Measurements from ENCODE around the gene TNFRSF11A. TPM values are rescaled to one million over a fixed set of nuclear protein-coding genes. Genes with fewer than 3 reads are reported as not detected.

Gene TNFRSF11A
- total RNA-seq, 2 donors from 2014 or later = 13.7 to 35.6 TPM

GRCh38 chr18:62340996-62341395 is 15.9 kb downstream of the TNFRSF11A start:
- Histone ChIP-seq H3K36me3 (ENCODE audit: control insufficient read depth, insufficient read depth, low read length) (no peaks in the 10 kb centered on the region), H3K4me1 (ENCODE audit: control insufficient read depth, insufficient read depth, low read length) (peaks cover 11% of the 10 kb centered on the region), H3K27ac (ENCODE audit: low read depth, low read length) (no peak overlapping the region), H3K9ac (ENCODE audit: extremely low read depth, low read length, poor library complexity, severe bottlenecking) (no peak overlapping the region), H3K4me3 (ENCODE audit: low read length) (no peak overlapping the region), H3K27me3 (ENCODE audit: control insufficient read depth, insufficient read depth, low read length, poor library complexity, severe bottlenecking) (no peaks in the 10 kb centered on the region), H3K9me3 (ENCODE audit: control insufficient read depth, low read length) (no peaks in the 10 kb centered on the region)
- H3K4me1 Mint-ChIP-seq = peaks cover 26% of the 10 kb centered on the region
- H3K36me3 Mint-ChIP-seq (ENCODE audit: low read depth) = no peaks in the 10 kb centered on the region
- no peaks in the 10 kb centered on the region for H3K27me3 Mint-ChIP-seq (ENCODE audit: insufficient read depth)
- DNase-seq = no peak
- WGBS, 2 experiments (ENCODE audit: insufficient coverage in 1 of 2, insufficient read length in 1 of 2) = 93 to 96% methylated on average over 9 of the region's 9 CpGs
- no peak overlapping the region for H3K27ac Mint-ChIP-seq
- no peaks in the 10 kb centered on the region for H3K9me3 Mint-ChIP-seq
- no peak for TF ChIP-seq CTCF (conservative IDR thresholded peaks at IDR 0.05)
- no peak overlapping the region for H3K4me3 Mint-ChIP-seq

GRCh38 chr18:62341473-62341872 is 16.4 kb downstream of the TNFRSF11A start:
- peaks cover 22% of the 10 kb centered on the region for H3K4me1 Mint-ChIP-seq
- H3K27me3 ChIP-seq (ENCODE audit: control insufficient read depth, insufficient read depth, low read length, poor library complexity, severe bottlenecking) = no peaks in the 10 kb centered on the region

GRCh38 chr18:62342884-62343283 is 17.8 kb downstream of the TNFRSF11A start:
- Mint-ChIP-seq H3K4me3 (no peak overlapping the region), H3K4me1 (peaks cover 24% of the 10 kb centered on the region), H3K27me3 (ENCODE audit: insufficient read depth) (no peaks in the 10 kb centered on the region), H3K9me3 (no peaks in the 10 kb centered on the region), H3K27ac (no peak overlapping the region), H3K36me3 (ENCODE audit: low read depth) (no peaks in the 10 kb centered on the region)
- no peak overlapping the region for H3K27ac ChIP-seq (ENCODE audit: low read depth, low read length)
- 95% methylated on average over 3 to 4 of the region's 4 CpGs for WGBS, 2 experiments (ENCODE audit: insufficient coverage in 1 of 2, insufficient read length in 1 of 2)
- H3K27me3 ChIP-seq (ENCODE audit: control insufficient read depth, insufficient read depth, low read length, poor library complexity, severe bottlenecking) = no peaks in the 10 kb centered on the region
- no peak for DNase-seq
- H3K9me3 ChIP-seq (ENCODE audit: control insufficient read depth, low read length) = no peaks in the 10 kb centered on the region
- peaks cover 7% of the 10 kb centered on the region for H3K4me1 ChIP-seq (ENCODE audit: control insufficient read depth, insufficient read depth, low read length)
- TF ChIP-seq CTCF (conservative IDR thresholded peaks at IDR 0.05) = no peak
- no peak overlapping the region for H3K4me3 ChIP-seq (ENCODE audit: low read length)
- H3K9ac ChIP-seq (ENCODE audit: extremely low read depth, low read length, poor library complexity, severe bottlenecking) = no peak overlapping the region
- H3K36me3 ChIP-seq (ENCODE audit: control insufficient read depth, insufficient read depth, low read length) = no peaks in the 10 kb centered on the region

More at GRCh38 chr18:62341473-62341872, 16.4 kb downstream of the TNFRSF11A start:
- DNase-seq = no peak
- 92 to 100% methylated on average over 1 to 3 of the region's 3 CpGs for WGBS, 2 experiments (ENCODE audit: insufficient coverage in 1 of 2, insufficient read length in 1 of 2)
- H3K4me3 ChIP-seq (ENCODE audit: low read length) = no peak overlapping the region
- H3K27ac Mint-ChIP-seq = no peak overlapping the region
- H3K27ac ChIP-seq (ENCODE audit: low read depth, low read length) = no peak overlapping the region
- H3K4me1 ChIP-seq (ENCODE audit: control insufficient read depth, insufficient read depth, low read length) = peaks cover 10% of the 10 kb centered on the region
- H3K36me3 ChIP-seq (ENCODE audit: control insufficient read depth, insufficient read depth, low read length) = no peaks in the 10 kb centered on the region
- H3K36me3 Mint-ChIP-seq (ENCODE audit: low read depth) = no peaks in the 10 kb centered on the region
- H3K9me3 ChIP-seq (ENCODE audit: control insufficient read depth, low read length) = no peaks in the 10 kb centered on the region
- no peak for TF ChIP-seq CTCF (conservative IDR thresholded peaks at IDR 0.05)
- H3K4me3 Mint-ChIP-seq = no peak overlapping the region
- H3K27me3 Mint-ChIP-seq (ENCODE audit: insufficient read depth) = no peaks in the 10 kb centered on the region
- H3K9ac ChIP-seq (ENCODE audit: extremely low read depth, low read length, poor library complexity, severe bottlenecking) = no peak overlapping the region
- H3K9me3 Mint-ChIP-seq = no peaks in the 10 kb centered on the region

All from endodermal cell (in vitro differentiated cells).